HG03432 (cell line): ENCODE measurements around the gene GREB1L.

ENCODE experiments used
- ATAC-seq: cut with Tn5 transposase; IDR thresholded peaks from one replicate; pipeline ENCODE4 v1.9.1; 2021; ENCODE audit warnings: mild to moderate bottlenecking, moderate library complexity; ENCODE audit not compliant: unreplicated experiment

The GREB1L gene

GRCh38 chr18:21444465-21445212 lies 202.6 kb downstream of the GREB1L start:
- no peak for ATAC-seq

GRCh38 chr18:21448299-21448698 lies 206.3 kb downstream of the GREB1L start:
- no peak for ATAC-seq

- no peak for ATAC-seq
Observed at GRCh38 chr18:21449367-21450290, 207.6 kb downstream of the GREB1L start.

GRCh38 chr18:21450503-21450902 lies 208.5 kb downstream of the GREB1L start:
- no peak for ATAC-seq

- ATAC-seq = no peak
Observed at GRCh38 chr18:21450913-21451312, 208.9 kb downstream of the GREB1L start.

- no peak for ATAC-seq
Observed at GRCh38 chr18:21451851-21452250, 209.8 kb downstream of the GREB1L start.

- no peak for ATAC-seq
Observed at GRCh38 chr18:21452276-21452780, 210.3 kb downstream of the GREB1L start.

GRCh38 chr18:21452796-21453510 lies 210.9 kb downstream of the GREB1L start:
- ATAC-seq = no peak

GRCh38 chr18:21453511-21453901 lies 211.5 kb downstream of the GREB1L start:
- no peak for ATAC-seq

GRCh38 chr18:21454725-21455124 lies 212.7 kb downstream of the GREB1L start:
- ATAC-seq = no peak

- ATAC-seq = no peak
Observed at GRCh38 chr18:21456428-21457178, 214.6 kb downstream of the GREB1L start.

GRCh38 chr18:21457179-21457535 lies 215.1 kb downstream of the GREB1L start:
- ATAC-seq = no peak

GRCh38 chr18:21458310-21458709 lies 216.3 kb downstream of the GREB1L start:
- ATAC-seq = no peak

- ATAC-seq = no peak
Observed at GRCh38 chr18:21458788-21459187, 216.8 kb downstream of the GREB1L start.

- no peak for ATAC-seq
Observed at GRCh38 chr18:21459706-21460286, 217.8 kb downstream of the GREB1L start.

GRCh38 chr18:21461460-21461859 lies 219.4 kb downstream of the GREB1L start:
- no peak for ATAC-seq

- ATAC-seq = no peak
Observed at GRCh38 chr18:21463718-21464117, 221.7 kb downstream of the GREB1L start.

GRCh38 chr18:21468514-21469164 lies 226.6 kb downstream of the GREB1L start:
- ATAC-seq = no peak

GRCh38 chr18:21472741-21473140 lies 230.7 kb downstream of the GREB1L start:
- ATAC-seq = no peak

GRCh38 chr18:21474621-21475020 lies 232.6 kb downstream of the GREB1L start:
- no peak for ATAC-seq
